Measurements from ENCODE around the gene HABP4.

DNA sequence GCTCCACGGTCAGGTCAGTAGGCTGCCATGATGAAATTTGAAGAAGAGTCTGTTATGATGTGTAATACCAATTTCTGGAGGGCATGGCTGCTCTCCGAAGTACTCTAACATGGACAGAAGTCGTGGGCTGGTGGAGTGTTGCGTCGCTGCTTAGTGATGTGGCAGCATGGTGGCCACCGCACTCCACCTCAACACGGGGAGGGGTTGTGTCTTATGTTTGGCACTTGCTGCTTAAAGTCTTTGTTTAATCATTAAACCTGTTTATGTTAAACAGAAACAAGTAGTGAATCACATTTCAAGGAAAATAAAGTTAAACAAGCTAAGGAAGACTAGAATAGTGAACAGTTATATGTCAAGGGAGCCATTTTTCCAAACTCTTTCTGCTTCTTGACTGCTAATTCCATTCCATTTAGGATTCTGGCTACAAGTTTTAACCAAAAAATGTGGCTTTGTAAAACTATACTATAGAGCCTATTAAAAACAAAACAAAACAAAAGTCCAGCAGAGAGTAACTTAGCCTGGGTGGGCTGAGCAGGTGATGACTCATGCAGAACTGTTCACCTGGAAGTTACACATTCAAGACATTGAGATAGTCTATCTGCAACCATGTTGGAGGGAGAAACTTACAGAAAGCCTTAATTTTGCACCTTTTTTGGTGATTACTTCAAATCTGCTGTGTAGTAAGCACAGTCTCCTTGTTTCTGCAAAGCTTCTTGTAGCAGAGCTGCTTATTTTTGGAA, 9.5 kb downstream of the HABP4 start:
- TF ChIP-seq, protein P1, sequence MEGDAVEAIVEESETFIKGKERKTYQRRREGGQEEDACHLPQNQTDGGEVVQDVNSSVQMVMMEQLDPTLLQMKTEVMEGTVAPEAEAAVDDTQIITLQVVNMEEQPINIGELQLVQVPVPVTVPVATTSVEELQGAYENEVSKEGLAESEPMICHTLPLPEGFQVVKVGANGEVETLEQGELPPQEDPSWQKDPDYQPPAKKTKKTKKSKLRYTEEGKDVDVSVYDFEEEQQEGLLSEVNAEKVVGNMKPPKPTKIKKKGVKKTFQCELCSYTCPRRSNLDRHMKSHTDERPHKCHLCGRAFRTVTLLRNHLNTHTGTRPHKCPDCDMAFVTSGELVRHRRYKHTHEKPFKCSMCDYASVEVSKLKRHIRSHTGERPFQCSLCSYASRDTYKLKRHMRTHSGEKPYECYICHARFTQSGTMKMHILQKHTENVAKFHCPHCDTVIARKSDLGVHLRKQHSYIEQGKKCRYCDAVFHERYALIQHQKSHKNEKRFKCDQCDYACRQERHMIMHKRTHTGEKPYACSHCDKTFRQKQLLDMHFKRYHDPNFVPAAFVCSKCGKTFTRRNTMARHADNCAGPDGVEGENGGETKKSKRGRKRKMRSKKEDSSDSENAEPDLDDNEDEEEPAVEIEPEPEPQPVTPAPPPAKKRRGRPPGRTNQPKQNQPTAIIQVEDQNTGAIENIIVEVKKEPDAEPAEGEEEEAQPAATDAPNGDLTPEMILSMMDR (conservative IDR thresholded peaks at IDR 0.05 in 1 of 2, IDR thresholded peaks at IDR 0.05 in 1 of 2; ENCODE audit: extremely low read depth in 1 of 2, insufficient read depth in 1 of 2, low read depth in 1 of 2, low read length in 2 of 2) = no peak
- no peak for TF ChIP-seq EZH2 (IDR thresholded peaks at IDR 0.05; ENCODE audit: borderline replicate concordance, low read length)

Measured in mammary epithelial cell (primary cell).